ENCODE measurements around the gene SOX1. TPM values are rescaled to one million over a fixed set of nuclear protein-coding genes. Genes with fewer than 3 reads are reported as not detected.

SOX1 gene
- total and polyA plus RNA-seq, 2 donors (not counting 3 experiments of a cell fraction or from before 2014, with no cell fraction given) = not detected

DNA sequence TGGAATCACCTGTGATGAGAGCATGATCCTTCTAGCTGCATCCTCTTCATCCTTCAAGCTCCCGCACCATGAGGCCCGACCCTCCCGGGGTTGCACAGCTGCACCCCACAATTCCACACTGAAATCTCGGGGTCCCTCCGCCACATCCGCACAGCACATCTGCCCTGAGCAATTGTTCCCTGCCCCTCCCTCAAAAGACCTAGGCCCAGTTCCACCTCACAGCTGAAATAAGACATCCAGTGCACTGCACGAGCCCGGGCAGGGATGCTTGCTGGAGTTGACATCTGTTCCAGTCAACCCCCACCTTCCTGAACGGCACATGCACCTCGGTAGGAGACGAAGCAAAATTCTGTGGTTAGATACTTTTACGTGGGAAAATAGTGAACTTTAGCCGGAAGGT lies 14.7 kb upstream of the SOX1 start:
- intact Hi-C loops (cut with micrococcal nuclease) = no loop called here
- no peaks in the 10 kb centered on the region for H3K79me2 ChIP-seq (ENCODE audit: control insufficient read depth, insufficient read depth, low read length)
- ChIA-PET CTCF (no interaction called here), POLR2A (no interaction called here)
- dilution Hi-C loops (cut with MboI; ENCODE audit: extremely low pct_ligation_motif_present, low sequenced_read_pairs) = no loop called here
- H3K9me1 ChIP-seq (replicated peaks; ENCODE audit: control insufficient read depth, extremely low read depth, insufficient read depth, low read length) = no peaks in the 10 kb centered on the region
- H3K4me2 ChIP-seq (ENCODE audit: insufficient read depth, low read length) = no peak overlapping the region
- no peaks in the 10 kb centered on the region for H3K4me1 ChIP-seq (ENCODE audit: control insufficient read depth, extremely low read depth, insufficient read depth, low read length)
- TF ChIP-seq JUN (IDR thresholded peaks at IDR 0.05; ENCODE audit: borderline replicate concordance, insufficient read depth, insufficient read length, low read depth) (no peak), FOS (IDR thresholded peaks at IDR 0.05; ENCODE audit: borderline replicate concordance, insufficient read depth, low read length) (no peak), EZH2 (IDR thresholded peaks at IDR 0.05; ENCODE audit: borderline replicate concordance, low read depth, low read length, severe bottlenecking) (no peak), POLR2AphosphoS5 (IDR thresholded peaks at IDR 0.05; ENCODE audit: insufficient read depth, low read depth, low read length) (no peak), POLR2A (IDR thresholded peaks at IDR 0.05; ENCODE audit: low read depth, low read length) (no peak)
- TF ChIP-seq, protein P1, sequence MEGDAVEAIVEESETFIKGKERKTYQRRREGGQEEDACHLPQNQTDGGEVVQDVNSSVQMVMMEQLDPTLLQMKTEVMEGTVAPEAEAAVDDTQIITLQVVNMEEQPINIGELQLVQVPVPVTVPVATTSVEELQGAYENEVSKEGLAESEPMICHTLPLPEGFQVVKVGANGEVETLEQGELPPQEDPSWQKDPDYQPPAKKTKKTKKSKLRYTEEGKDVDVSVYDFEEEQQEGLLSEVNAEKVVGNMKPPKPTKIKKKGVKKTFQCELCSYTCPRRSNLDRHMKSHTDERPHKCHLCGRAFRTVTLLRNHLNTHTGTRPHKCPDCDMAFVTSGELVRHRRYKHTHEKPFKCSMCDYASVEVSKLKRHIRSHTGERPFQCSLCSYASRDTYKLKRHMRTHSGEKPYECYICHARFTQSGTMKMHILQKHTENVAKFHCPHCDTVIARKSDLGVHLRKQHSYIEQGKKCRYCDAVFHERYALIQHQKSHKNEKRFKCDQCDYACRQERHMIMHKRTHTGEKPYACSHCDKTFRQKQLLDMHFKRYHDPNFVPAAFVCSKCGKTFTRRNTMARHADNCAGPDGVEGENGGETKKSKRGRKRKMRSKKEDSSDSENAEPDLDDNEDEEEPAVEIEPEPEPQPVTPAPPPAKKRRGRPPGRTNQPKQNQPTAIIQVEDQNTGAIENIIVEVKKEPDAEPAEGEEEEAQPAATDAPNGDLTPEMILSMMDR (IDR thresholded peaks at IDR 0.05; ENCODE audit: extremely low read depth in 1 of 2, insufficient read depth in 1 of 2, low read depth in 1 of 2, low read length in 2 of 2) = no peak
- TF ChIP-seq, protein P2, sequence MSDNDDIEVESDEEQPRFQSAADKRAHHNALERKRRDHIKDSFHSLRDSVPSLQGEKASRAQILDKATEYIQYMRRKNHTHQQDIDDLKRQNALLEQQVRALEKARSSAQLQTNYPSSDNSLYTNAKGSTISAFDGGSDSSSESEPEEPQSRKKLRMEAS (IDR thresholded peaks at IDR 0.05; ENCODE audit: insufficient read depth, insufficient read length) = no peak
- H3K9ac ChIP-seq (replicated peaks; ENCODE audit: extremely low read depth, insufficient read depth, low read length) = no peak overlapping the region
- FAIRE-seq = no peak
- no peaks in the 10 kb centered on the region for H3K9me3 ChIP-seq (replicated peaks; ENCODE audit: control insufficient read depth, insufficient read depth, low read length)
- DNase-seq (ENCODE audit: low read depth, low spot score) = no peak
- peaks cover 41 to 53% of the 10 kb centered on the region in 2 experiments for H3K27me3 ChIP-seq (ENCODE audit: control insufficient read depth in 2 of 2, insufficient read depth in 2 of 2, low read length in 2 of 2)
- no peak overlapping the region for H3K4me3 ChIP-seq (replicated peaks in 1 of 3; ENCODE audit: insufficient read depth in 1 of 3, low read depth in 1 of 3, low read length in 3 of 3)
- no peak overlapping the region for H2AFZ ChIP-seq (ENCODE audit: low read depth, low read length)
- no peaks in the 10 kb centered on the region for H4K20me1 ChIP-seq (replicated peaks; ENCODE audit: control insufficient read depth, extremely low read depth, insufficient read depth, low read length)
- no peak overlapping the region for H3K27ac ChIP-seq (ENCODE audit: insufficient read depth, low read depth, low read length)
- no peaks in the 10 kb centered on the region for H3K36me3 ChIP-seq (ENCODE audit: control insufficient read depth in 2 of 2, extremely low read depth in 1 of 2, insufficient read depth in 2 of 2, low read length in 2 of 2)
- BruUV-seq (replicated peaks) = no TSS peak
